Natural killer cell (primary cell): ENCODE measurements around the gene GNG4. TPM values are rescaled to one million over a fixed set of nuclear protein-coding genes. Genes with fewer than 3 reads are reported as not detected.
A peak's percentile ranks its signal among the peaks of the same experiment; 100 is the strongest.

Experiments
- ATAC-seq, 3 donors: fragments of 150-1000 bp in 2 of 3; fragments of 200-7000 bp in 1 of 3; cut with Tn5 transposase; 1 replicate in 1 of 3; 2 replicates in 2 of 3; pipeline ENCODE4 v1.10.0; 2021; ENCODE audit warnings: mild to moderate bottlenecking in 2 of 3, moderate library complexity in 2 of 3
- DNase-seq, 2 donors: peaks; one replicate each; pipeline versions ENCODE4 v3.0.0 to v3.0.0-alpha.2; 2013 to 2021; ENCODE audit warnings: mixed read lengths in 1 of 2
- H3K27ac ChIP-seq: one replicate; pipeline ENCODE4 v1.5.1; 2013; ENCODE audit warnings: mild to moderate bottlenecking, low read length
- H3K27me3 ChIP-seq: one replicate; pipeline ENCODE4 v1.6.1; 2013; ENCODE audit warnings: low read length; ENCODE audit not compliant: control insufficient read depth, insufficient read depth
- H3K36me3 ChIP-seq: one replicate; pipeline ENCODE4 v1.6.1; 2013; ENCODE audit warnings: low read length; ENCODE audit not compliant: control insufficient read depth, insufficient read depth
- H3K4me1 ChIP-seq: one replicate; pipeline ENCODE4 v1.6.1; 2013; ENCODE audit warnings: low read length; ENCODE audit not compliant: control insufficient read depth, insufficient read depth
- H3K4me3 ChIP-seq: one replicate; pipeline ENCODE4 v1.5.1; 2013; ENCODE audit warnings: low read length
- H3K9me3 ChIP-seq: one replicate; pipeline ENCODE4 v1.6.1; 2013; ENCODE audit warnings: low read length; ENCODE audit not compliant: control insufficient read depth, insufficient read depth
- H3K27ac Mint-ChIP-seq, 2 donors: one replicate each; pipeline ENCODE4 v1.8.0; 2022; ENCODE audit warnings: mild to moderate bottlenecking in 2 of 2, mixed read lengths in 2 of 2, moderate library complexity in 1 of 2
- H3K27me3 Mint-ChIP-seq, 2 donors: one replicate each; pipeline ENCODE4 v1.8.0; 2022; ENCODE audit warnings: low read depth in 2 of 2, mixed read lengths in 2 of 2
- H3K36me3 Mint-ChIP-seq: one replicate; pipeline ENCODE4 v1.8.0; 2022; ENCODE audit warnings: mixed read lengths
- H3K4me1 Mint-ChIP-seq, 2 donors: one replicate each; pipeline ENCODE4 v1.8.0; 2022; ENCODE audit warnings: mixed read lengths in 2 of 2
- H3K4me3 Mint-ChIP-seq: one replicate; pipeline ENCODE4 v1.8.0; 2022; ENCODE audit warnings: mild to moderate bottlenecking, moderate library complexity, mixed read lengths
- H3K9me3 Mint-ChIP-seq, 2 donors: one replicate each; pipeline ENCODE4 v1.8.0; 2022; ENCODE audit warnings: mixed read lengths in 2 of 2
- WGBS: methylation state at CpG from one replicate; pipeline ENCODE4 v1.1.7; 2013; ENCODE audit warnings: missing lambda C conversion rate; ENCODE audit not compliant: insufficient coverage; 5-methylcytosine and 5-hydroxymethylcytosine counted together
- intact Hi-C: fragments of 100-400 bp; cut with micrococcal nuclease; formaldehyde crosslinking; loops from one replicate; pipeline ENCODE4 v1.14.2; 2022
- total RNA-seq, 4 donors: library from RNA; stranded (reverse); fragments of 120-200 nt in 1 of 4; gene quantifications; one replicate each; pipeline versions ENCODE4 v1.2.3 to v1.2.4, GENCODE V29; 2013 to 2022
- TF ChIP-seq, protein P1 (sequence below): fragments of 200-600 bp; IDR thresholded peaks from one replicate; pipeline ENCODE4 v1.8.0; 2022; ENCODE audit warnings: antibody characterized with exemption

GNG4 gene
- total RNA-seq, 3 donors from 2014 or later (not counting 1 experiment from before 2014, with no cell fraction given) = 0.07 to 0.12 TPM; not detected in 1

DNA sequence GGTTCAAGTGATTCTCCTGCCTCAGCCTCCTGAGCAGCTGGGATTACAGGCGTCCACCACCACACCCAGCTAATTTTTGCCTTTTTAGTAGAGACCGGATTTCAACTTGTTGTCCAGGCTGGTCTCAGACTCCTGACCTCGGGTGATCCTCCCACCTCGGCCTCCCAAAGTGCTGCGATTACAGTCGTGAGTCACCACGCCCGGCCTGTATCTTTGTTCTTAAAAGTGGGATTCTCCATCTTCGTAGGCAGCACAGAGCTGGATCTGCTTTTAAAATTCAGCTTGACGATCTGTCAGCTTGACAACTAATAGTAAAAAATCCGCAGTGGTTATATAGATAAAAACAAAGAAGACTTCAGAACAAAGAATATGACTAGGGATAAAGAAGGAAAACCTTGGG is 2.8 kb upstream of the GNG4 start:
- ATAC-seq (no peak), DNase-seq (no peak)
- Histone ChIP-seq H3K36me3 (no peaks in the 10 kb centered on the region), H3K4me1 (peaks cover 23% of the 10 kb centered on the region), H3K27ac (no peak overlapping the region), H3K9me3 (no peaks in the 10 kb centered on the region), H3K27me3 (peaks cover 34% of the 10 kb centered on the region), H3K4me3 (no peak overlapping the region)
- Mint-ChIP-seq H3K9me3 (no peaks in the 10 kb centered on the region), H3K27me3 (peaks cover 35 to 48% of the 10 kb centered on the region in 2 donors), H3K27ac (no peak overlapping the region), H3K4me1 (peaks cover 16 to 19% of the 10 kb centered on the region in 2 donors), H3K36me3 (no peaks in the 10 kb centered on the region), H3K4me3 (no peak overlapping the region)
- intact Hi-C loops = no loop called here
- TF ChIP-seq, protein P1, sequence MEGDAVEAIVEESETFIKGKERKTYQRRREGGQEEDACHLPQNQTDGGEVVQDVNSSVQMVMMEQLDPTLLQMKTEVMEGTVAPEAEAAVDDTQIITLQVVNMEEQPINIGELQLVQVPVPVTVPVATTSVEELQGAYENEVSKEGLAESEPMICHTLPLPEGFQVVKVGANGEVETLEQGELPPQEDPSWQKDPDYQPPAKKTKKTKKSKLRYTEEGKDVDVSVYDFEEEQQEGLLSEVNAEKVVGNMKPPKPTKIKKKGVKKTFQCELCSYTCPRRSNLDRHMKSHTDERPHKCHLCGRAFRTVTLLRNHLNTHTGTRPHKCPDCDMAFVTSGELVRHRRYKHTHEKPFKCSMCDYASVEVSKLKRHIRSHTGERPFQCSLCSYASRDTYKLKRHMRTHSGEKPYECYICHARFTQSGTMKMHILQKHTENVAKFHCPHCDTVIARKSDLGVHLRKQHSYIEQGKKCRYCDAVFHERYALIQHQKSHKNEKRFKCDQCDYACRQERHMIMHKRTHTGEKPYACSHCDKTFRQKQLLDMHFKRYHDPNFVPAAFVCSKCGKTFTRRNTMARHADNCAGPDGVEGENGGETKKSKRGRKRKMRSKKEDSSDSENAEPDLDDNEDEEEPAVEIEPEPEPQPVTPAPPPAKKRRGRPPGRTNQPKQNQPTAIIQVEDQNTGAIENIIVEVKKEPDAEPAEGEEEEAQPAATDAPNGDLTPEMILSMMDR = no peak
- 93% methylated on average over 11 of the region's 11 CpGs for WGBS

DNA sequence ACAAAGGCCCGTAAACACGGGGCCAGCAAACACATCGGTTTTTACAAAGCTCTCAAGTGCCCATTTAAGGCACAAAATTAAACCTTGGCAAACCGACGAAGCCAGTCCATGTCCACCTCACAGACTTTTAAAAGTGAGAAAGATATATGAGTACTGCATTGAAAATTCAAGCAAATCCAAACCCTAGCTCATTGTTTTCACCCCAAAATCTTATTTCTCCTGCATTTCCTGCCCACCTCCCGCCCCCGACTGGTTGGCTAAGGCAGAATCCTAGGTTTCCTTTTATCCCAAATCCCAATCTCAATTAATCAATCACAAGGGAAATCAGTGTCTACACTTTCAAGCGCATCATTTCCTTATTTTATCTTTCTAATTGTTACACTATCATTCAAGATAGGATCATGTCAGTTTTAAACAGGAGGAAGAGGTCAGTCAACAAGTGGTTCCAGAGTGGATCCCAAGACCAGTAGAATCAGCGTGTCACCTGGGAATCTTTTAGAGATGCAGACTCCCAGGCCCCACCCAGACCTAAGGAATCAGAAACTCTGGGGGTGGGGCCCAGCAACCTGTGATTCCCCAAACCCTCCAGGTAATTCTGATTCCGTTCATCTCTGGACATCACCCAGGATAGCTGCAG is 1.7 kb upstream of the GNG4 start:
- no peaks in the 10 kb centered on the region for H3K36me3 Mint-ChIP-seq
- Histone ChIP-seq H3K9me3 (no peaks in the 10 kb centered on the region), H3K27me3 (peaks cover 34% of the 10 kb centered on the region), H3K27ac (no peak overlapping the region), H3K4me3 (no peak overlapping the region), H3K36me3 (no peaks in the 10 kb centered on the region), H3K4me1 (peaks cover 23% of the 10 kb centered on the region)
- H3K4me1 Mint-ChIP-seq = peaks cover 16 to 19% of the 10 kb centered on the region in 2 donors
- H3K9me3 Mint-ChIP-seq = no peaks in the 10 kb centered on the region
- no peak for DNase-seq
- no peak for ATAC-seq
- intact Hi-C loops = no loop called here
- H3K4me3 Mint-ChIP-seq = peak overlapping the region; percentile 40
- WGBS = 37% methylated on average over 10 of the region's 10 CpGs
- TF ChIP-seq, protein P1 = no peak
- no peak overlapping the region for H3K27ac Mint-ChIP-seq
- H3K27me3 Mint-ChIP-seq = peaks cover 46 to 58% of the 10 kb centered on the region in 2 donors

- Mint-ChIP-seq H3K27ac (no peak overlapping the region), H3K36me3 (no peaks in the 10 kb centered on the region), H3K27me3 (peaks cover 51 to 58% of the 10 kb centered on the region in 2 donors), H3K9me3 (no peaks in the 10 kb centered on the region), H3K4me1 (peaks cover 16 to 19% of the 10 kb centered on the region in 2 donors), H3K4me3 (peak overlapping the region; percentile 40)
- Histone ChIP-seq H3K4me3 (no peak overlapping the region), H3K4me1 (peaks cover 23% of the 10 kb centered on the region), H3K36me3 (no peaks in the 10 kb centered on the region), H3K9me3 (no peaks in the 10 kb centered on the region), H3K27me3 (peaks cover 34% of the 10 kb centered on the region), H3K27ac (no peak overlapping the region)
- ATAC-seq = peak in 2 of 3 donors; percentile 14 to 15
- peak in 1 of 2 donors; percentile 29 for DNase-seq
- 5% methylated on average over 71 of the region's 71 CpGs for WGBS
- TF ChIP-seq, protein P1 = no peak
- intact Hi-C loops = no loop called here
These were observed 971 bp upstream of the GNG4 start for GRCh38 chr1:235650341-235651169.
